Testis (tissue), 3 donors: Measurements from ENCODE around the gene NCAM2. TPM values are rescaled to one million over a fixed set of nuclear protein-coding genes. Genes with fewer than 3 reads are reported as not detected.

Source experiments
- DNase-seq: peaks from one replicate; pipeline ENCODE4 v3.0.0-alpha.2; 2019
- H3K27ac ChIP-seq, 2 donors: fragments of 200-600 bp; sonication (generic); one replicate each; pipeline ENCODE4 v1.5.1; 2019
- H3K27me3 ChIP-seq: fragments of 200-600 bp; sonication (generic); one replicate; pipeline ENCODE4 v1.5.1; 2019
- H3K36me3 ChIP-seq: fragments of 200-600 bp; sonication (generic); one replicate; pipeline ENCODE4 v1.5.1; 2017; ENCODE audit warnings: low read depth; ENCODE audit errors: missing control alignments
- H3K4me1 ChIP-seq: fragments of 200-600 bp; sonication (generic); one replicate; pipeline ENCODE4 v1.5.1; 2019
- H3K4me3 ChIP-seq, 2 donors: fragments of 200-600 bp; sonication (generic); one replicate each; pipeline ENCODE4 v1.5.1; 2017 to 2019
- H3K9me3 ChIP-seq: fragments of 200-600 bp; sonication (generic); one replicate; pipeline ENCODE4 v1.5.1; 2017
- POLR2A ChIP-seq: fragments of 450-650 bp; IDR thresholded peaks from one replicate; pipeline ENCODE4 v1.6.1; 2017; ENCODE audit warnings: antibody characterized with exemption, mild to moderate bottlenecking, moderate library complexity
- WGBS, 2 donors: methylation state at CpG; one replicate each; pipeline ENCODE4 v1.1.5; 2018; 5-methylcytosine and 5-hydroxymethylcytosine counted together
- intact Hi-C: fragments of 100-400 bp; cut with DNase I; formaldehyde crosslinking; loops from one replicate; pipeline ENCODE4 v1.15.1; 2023; ENCODE audit warnings: low total_unique reads
- polyA plus RNA-seq: library from polyadenylated mRNA; stranded (reverse); fragments of 350-450 nt; fragmentation: Illumina TruSeq; extraction: RNeasy Lipid Tissue Mini Kit (QIAGEN cat#74804); gene quantifications from one replicate; pipeline ENCODE4 v1.2.3, GENCODE V29; 2014; ENCODE audit warnings: low read depth, low replicate concordance; ENCODE audit not compliant: insufficient read depth
- total RNA-seq, 2 donors: library from RNA; depleted of rRNA; stranded (reverse); fragments of >200 nt; gene quantifications; one replicate each; pipeline ENCODE4 v1.2.3, GENCODE V29; 2016
- TF ChIP-seq, protein P1 (sequence below), 3 experiments: fragments of 450-650 bp in 2 of 3; fragments of 200-600 bp in 1 of 3; sonication (generic) in 1 of 3; IDR thresholded peaks; one replicate each; pipeline ENCODE4 v1.5.1; 2016 to 2019; ENCODE audit warnings: antibody characterized with exemption in 3 of 3, mild to moderate bottlenecking in 2 of 3, moderate library complexity in 1 of 3

NCAM2 gene
- total and polyA plus RNA-seq, 3 donors from 2014 or later = 22.4 to 26.9 (median 26.1) TPM

GRCh38 chr21:21001591-21002100 lies 3.4 kb downstream of the NCAM2 start:
- no peaks in the 10 kb centered on the region for H3K27me3 ChIP-seq
- WGBS, 2 donors = 64 to 70% methylated on average over 6 of the region's 6 CpGs
- DNase-seq = no peak
- peaks cover 11% of the 10 kb centered on the region for H3K4me1 ChIP-seq
- intact Hi-C loops = no loop called here
- H3K36me3 ChIP-seq = no peaks in the 10 kb centered on the region
- no peaks in the 10 kb centered on the region for H3K9me3 ChIP-seq
- no peak overlapping the region for H3K27ac ChIP-seq
- TF ChIP-seq, protein P1, sequence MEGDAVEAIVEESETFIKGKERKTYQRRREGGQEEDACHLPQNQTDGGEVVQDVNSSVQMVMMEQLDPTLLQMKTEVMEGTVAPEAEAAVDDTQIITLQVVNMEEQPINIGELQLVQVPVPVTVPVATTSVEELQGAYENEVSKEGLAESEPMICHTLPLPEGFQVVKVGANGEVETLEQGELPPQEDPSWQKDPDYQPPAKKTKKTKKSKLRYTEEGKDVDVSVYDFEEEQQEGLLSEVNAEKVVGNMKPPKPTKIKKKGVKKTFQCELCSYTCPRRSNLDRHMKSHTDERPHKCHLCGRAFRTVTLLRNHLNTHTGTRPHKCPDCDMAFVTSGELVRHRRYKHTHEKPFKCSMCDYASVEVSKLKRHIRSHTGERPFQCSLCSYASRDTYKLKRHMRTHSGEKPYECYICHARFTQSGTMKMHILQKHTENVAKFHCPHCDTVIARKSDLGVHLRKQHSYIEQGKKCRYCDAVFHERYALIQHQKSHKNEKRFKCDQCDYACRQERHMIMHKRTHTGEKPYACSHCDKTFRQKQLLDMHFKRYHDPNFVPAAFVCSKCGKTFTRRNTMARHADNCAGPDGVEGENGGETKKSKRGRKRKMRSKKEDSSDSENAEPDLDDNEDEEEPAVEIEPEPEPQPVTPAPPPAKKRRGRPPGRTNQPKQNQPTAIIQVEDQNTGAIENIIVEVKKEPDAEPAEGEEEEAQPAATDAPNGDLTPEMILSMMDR (IDR thresholded peaks at IDR 0.05) = no peak
- no peak for TF ChIP-seq POLR2A
- H3K4me3 ChIP-seq = no peak overlapping the region

DNA sequence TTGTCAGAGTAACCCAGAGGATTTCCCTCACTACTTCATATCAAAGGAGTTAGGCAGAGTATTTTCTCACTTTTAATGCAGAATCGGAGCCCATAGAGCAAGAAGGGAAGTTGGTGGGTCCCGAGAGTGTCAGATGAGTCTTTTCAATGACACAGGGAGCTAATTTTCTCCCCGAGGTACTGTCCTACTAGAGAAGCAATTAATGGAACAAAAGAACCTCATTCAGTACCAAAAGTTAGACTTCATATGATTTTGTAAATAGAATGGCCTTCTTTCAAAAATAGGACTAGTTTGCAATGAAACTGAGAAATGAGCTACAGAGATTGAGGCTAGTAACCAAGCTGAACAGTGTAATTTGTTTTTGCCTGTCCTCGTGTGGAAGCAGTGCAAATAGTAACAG lies 3.9 kb downstream of the NCAM2 start:
- TF ChIP-seq, protein P1 (IDR thresholded peaks at IDR 0.05) = no peak
- no peak for TF ChIP-seq POLR2A
- Histone ChIP-seq H3K27me3 (no peaks in the 10 kb centered on the region), H3K36me3 (no peaks in the 10 kb centered on the region), H3K4me3 (no peak overlapping the region), H3K27ac (no peak overlapping the region), H3K4me1 (peaks cover 11% of the 10 kb centered on the region), H3K9me3 (no peaks in the 10 kb centered on the region)
- intact Hi-C loops = no loop called here
- 55 to 57% methylated on average over 4 of the region's 4 CpGs for WGBS, 2 donors
- DNase-seq = no peak

DNA sequence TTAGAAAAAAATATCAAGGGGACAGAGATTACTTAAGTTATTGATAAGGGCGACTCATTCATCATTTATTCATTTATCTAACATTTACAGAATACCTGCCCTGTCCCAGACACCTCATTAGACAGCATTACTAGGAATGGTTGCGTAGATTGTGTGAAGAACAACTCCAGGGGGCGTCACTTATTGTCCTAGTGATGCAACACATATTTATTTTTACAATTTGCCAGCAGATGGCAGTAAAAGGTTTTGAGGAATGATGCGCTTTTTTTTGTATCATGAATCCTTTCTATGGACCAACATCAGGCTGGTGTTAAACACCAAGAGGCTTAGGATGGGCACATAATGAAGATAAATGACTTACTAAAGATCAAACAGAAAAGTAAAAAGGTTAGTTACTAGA lies 5.5 kb downstream of the NCAM2 start:
- WGBS, 2 donors = 65 to 67% methylated on average over 4 of the region's 4 CpGs
- no peaks in the 10 kb centered on the region for H3K9me3 ChIP-seq

GRCh38 chr21:21007606-21008005 lies 9.4 kb downstream of the NCAM2 start:
- H3K4me1 ChIP-seq = peaks cover 5% of the 10 kb centered on the region
- DNase-seq = no peak
- no peaks in the 10 kb centered on the region for H3K36me3 ChIP-seq
- WGBS, 2 donors = 54 to 59% methylated on average over 6 of the region's 6 CpGs
- intact Hi-C loops = no loop called here
- H3K4me3 ChIP-seq = no peak overlapping the region
- H3K27ac ChIP-seq = no peak overlapping the region
- no peaks in the 10 kb centered on the region for H3K9me3 ChIP-seq
- TF ChIP-seq POLR2A = no peak
- TF ChIP-seq, protein P1 (IDR thresholded peaks at IDR 0.05) = no peak
- H3K27me3 ChIP-seq = no peaks in the 10 kb centered on the region

More for the DNA sequence above, 5.5 kb downstream of the NCAM2 start:
- Histone ChIP-seq H3K27ac (no peak overlapping the region), H3K36me3 (no peaks in the 10 kb centered on the region), H3K4me1 (peaks cover 11% of the 10 kb centered on the region), H3K4me3 (no peak overlapping the region), H3K27me3 (no peaks in the 10 kb centered on the region)
- intact Hi-C loops = no loop called here
- no peak for DNase-seq
- TF ChIP-seq, protein P1 (IDR thresholded peaks at IDR 0.05) = peak in 1 of 3 experiments; percentile 42
- TF ChIP-seq POLR2A = no peak

DNA sequence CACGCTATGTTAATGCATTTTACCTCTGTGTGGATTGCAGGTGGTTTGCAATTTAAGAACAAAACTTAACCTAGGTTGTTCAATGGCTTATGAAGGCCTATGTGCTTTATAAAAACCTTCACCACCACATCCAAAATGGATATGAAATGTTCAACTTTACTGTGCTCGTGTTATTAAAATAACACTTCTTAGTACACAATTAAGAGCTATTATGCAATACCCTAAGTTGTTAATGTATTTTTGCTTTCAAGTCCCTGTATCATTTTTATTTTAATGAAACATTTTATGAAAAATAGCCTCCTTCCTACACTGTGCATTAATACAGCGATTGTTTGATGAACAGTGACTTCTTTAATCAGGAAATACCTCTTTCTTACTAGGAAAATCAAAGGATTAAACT lies 12.0 kb downstream of the NCAM2 start:
- no peak overlapping the region for H3K4me3 ChIP-seq
- no peaks in the 10 kb centered on the region for H3K36me3 ChIP-seq
- no peak for DNase-seq
- peaks cover 5% of the 10 kb centered on the region for H3K4me1 ChIP-seq
- no peaks in the 10 kb centered on the region for H3K9me3 ChIP-seq
- no peak overlapping the region for H3K27ac ChIP-seq
- 61 to 74% methylated on average over 3 of the region's 3 CpGs for WGBS, 2 donors
- intact Hi-C loops = no loop called here
- TF ChIP-seq, protein P1 (IDR thresholded peaks at IDR 0.05) = no peak
- TF ChIP-seq POLR2A = no peak
- no peaks in the 10 kb centered on the region for H3K27me3 ChIP-seq
